Suprapubic skin (tissue), 4 donors: ENCODE data around the gene CDC6. TPM values are rescaled to one million over a fixed set of nuclear protein-coding genes. Genes with fewer than 3 reads are reported as not detected.

Experiments used
- DNase-seq, 2 donors: peaks; one replicate each; pipeline ENCODE4 v3.0.0-alpha.2; 2019; ENCODE audit warnings: low spot score in 2 of 2
- H3K27ac ChIP-seq: fragments of 200-600 bp; sonication (generic); one replicate; pipeline ENCODE4 v1.5.1; 2019
- H3K27me3 ChIP-seq: fragments of 200-600 bp; sonication (generic); one replicate; pipeline ENCODE4 v1.5.1; 2019
- H3K36me3 ChIP-seq: fragments of 200-600 bp; sonication (generic); one replicate; pipeline ENCODE4 v1.5.1; 2019
- H3K4me1 ChIP-seq: fragments of 200-600 bp; sonication (generic); one replicate; pipeline ENCODE4 v1.5.1; 2019
- H3K4me3 ChIP-seq: fragments of 200-600 bp; sonication (generic); one replicate; pipeline ENCODE4 v1.5.1; 2019; ENCODE audit warnings: mild to moderate bottlenecking
- H3K9me3 ChIP-seq: fragments of 200-600 bp; sonication (generic); one replicate; pipeline ENCODE4 v1.5.1; 2019
- CTCF ChIP-seq, 2 donors: fragments of 200-600 bp in 1 of 2; fragments of 450-650 bp in 1 of 2; sonication (generic) in 1 of 2; IDR thresholded peaks; one replicate each; pipeline ENCODE4 v1.5.1; 2016 to 2019; ENCODE audit warnings: antibody characterized with exemption in 2 of 2, mild to moderate bottlenecking in 1 of 2, moderate library complexity in 1 of 2
- EP300 ChIP-seq: sonication (generic); formaldehyde crosslinking; IDR thresholded peaks from one replicate; pipeline ENCODE4 v1.6.1; 2017; ENCODE audit warnings: antibody characterized with exemption
- POLR2A ChIP-seq, 2 donors: fragments of 450-650 bp; IDR thresholded peaks; one replicate each; pipeline ENCODE4 v1.6.1; 2017; ENCODE audit warnings: antibody characterized with exemption in 2 of 2, mild to moderate bottlenecking in 2 of 2, moderate library complexity in 2 of 2
- POLR2AphosphoS5 ChIP-seq, 3 donors: sonication (generic); formaldehyde crosslinking; IDR thresholded peaks; one replicate each; pipeline ENCODE4 v1.6.1; 2017; ENCODE audit warnings: antibody characterized with exemption in 3 of 3
- WGBS: methylation state at CpG from one replicate; pipeline ENCODE4 v1.1.5; 2018; 5-methylcytosine and 5-hydroxymethylcytosine counted together
- total RNA-seq, 4 donors: library from RNA; depleted of rRNA; stranded (reverse); fragments of >200 nt; gene quantifications; one replicate each; pipeline ENCODE4 v1.1.0, GENCODE V29; 2016

CDC6 gene
- total RNA-seq, 4 donors from 2014 or later: 2.7 to 5.3 (median 3.3) TPM

GRCh38 chr17:40333781-40334448, 46.2 kb downstream of the CDC6 start:
- Histone ChIP-seq H3K36me3 (no peaks in the 10 kb centered on the region), H3K27ac (peak overlapping the region; percentile 9), H3K9me3 (no peaks in the 10 kb centered on the region), H3K27me3 (no peaks in the 10 kb centered on the region), H3K4me3 (no peak overlapping the region), H3K4me1 (peaks cover 99% of the 10 kb centered on the region)
- WGBS: 77% methylated on average over 4 of the region's 4 CpGs
- TF ChIP-seq POLR2A (IDR thresholded peaks at IDR 0.05) (no peak), EP300 (no peak), POLR2AphosphoS5 (IDR thresholded peaks at IDR 0.05) (no peak), CTCF (IDR thresholded peaks at IDR 0.05) (no peak)
- no peak for DNase-seq

GRCh38 chr17:40335620-40336019, 47.9 kb downstream of the CDC6 start:
- Histone ChIP-seq H3K36me3 (no peaks in the 10 kb centered on the region), H3K4me3 (no peak overlapping the region), H3K9me3 (no peaks in the 10 kb centered on the region), H3K27ac (peak overlapping the region; percentile 57), H3K27me3 (no peaks in the 10 kb centered on the region), H3K4me1 (peaks cover 99% of the 10 kb centered on the region)
- no peak for TF ChIP-seq POLR2A (IDR thresholded peaks at IDR 0.05)
- no peak for TF ChIP-seq CTCF (IDR thresholded peaks at IDR 0.05)
- TF ChIP-seq EP300: no peak
- TF ChIP-seq POLR2AphosphoS5 (IDR thresholded peaks at IDR 0.05): no peak
- WGBS: 72% methylated on average over 8 of the region's 8 CpGs
- DNase-seq: no peak

GRCh38 chr17:40337351-40337750, 49.7 kb downstream of the CDC6 start:
- Histone ChIP-seq H3K27me3 (no peaks in the 10 kb centered on the region), H3K9me3 (no peaks in the 10 kb centered on the region), H3K36me3 (no peaks in the 10 kb centered on the region), H3K4me1 (peaks cover 95% of the 10 kb centered on the region), H3K4me3 (no peak overlapping the region), H3K27ac (no peak overlapping the region)
- DNase-seq: no peak
- WGBS: 78% methylated on average over 8 of the region's 8 CpGs
- TF ChIP-seq POLR2AphosphoS5 (IDR thresholded peaks at IDR 0.05): no peak
- TF ChIP-seq CTCF (IDR thresholded peaks at IDR 0.05): no peak
- no peak for TF ChIP-seq POLR2A (IDR thresholded peaks at IDR 0.05)
- no peak for TF ChIP-seq EP300

GRCh38 chr17:40338058-40338457, 50.4 kb downstream of the CDC6 start:
- peaks cover 95% of the 10 kb centered on the region for H3K4me1 ChIP-seq
- TF ChIP-seq EP300: no peak
- TF ChIP-seq CTCF (IDR thresholded peaks at IDR 0.05): no peak
- no peak for TF ChIP-seq POLR2AphosphoS5 (IDR thresholded peaks at IDR 0.05)
- no peak overlapping the region for H3K27ac ChIP-seq
- 74% methylated on average over 5 of the region's 5 CpGs for WGBS
- no peaks in the 10 kb centered on the region for H3K27me3 ChIP-seq
- DNase-seq: no peak
- no peak overlapping the region for H3K4me3 ChIP-seq
- no peaks in the 10 kb centered on the region for H3K9me3 ChIP-seq
- H3K36me3 ChIP-seq: no peaks in the 10 kb centered on the region

GRCh38 chr17:40338941-40339649, 51.4 kb downstream of the CDC6 start:
- no peak for DNase-seq
- peaks cover 95% of the 10 kb centered on the region for H3K4me1 ChIP-seq
- WGBS: 70% methylated on average over 12 of the region's 13 CpGs

More at GRCh38 chr17:40338941-40339649, 51.4 kb downstream of the CDC6 start:
- H3K27me3 ChIP-seq: no peaks in the 10 kb centered on the region
- H3K27ac ChIP-seq: peak overlapping the region; percentile 96
- no peaks in the 10 kb centered on the region for H3K9me3 ChIP-seq
- H3K36me3 ChIP-seq: no peaks in the 10 kb centered on the region
- TF ChIP-seq POLR2AphosphoS5 (IDR thresholded peaks at IDR 0.05) (no peak), CTCF (IDR thresholded peaks at IDR 0.05) (no peak), POLR2A (IDR thresholded peaks at IDR 0.05) (no peak), EP300 (no peak)
- H3K4me3 ChIP-seq: no peak overlapping the region
